DND-41 (cell line): ENCODE results near the gene RNF167.

Experiments
- ATAC-seq: fragments of 200-7000 bp; cut with Tn5 transposase; 3 replicates; pipeline ENCODE4 v1.9.1; 2021; ENCODE audit warnings: low read depth; ENCODE audit not compliant: insufficient read depth
- DNase-seq: peaks from one replicate; pipeline ENCODE4 v3.0.0-alpha.2; 2020
- H2AFZ ChIP-seq: 2 replicates; pipeline ENCODE4 v1.6.0; 2012; ENCODE audit warnings: low read depth, low read length
- H3K27ac ChIP-seq: 2 replicates; pipeline ENCODE4 v1.5.1; 2012; ENCODE audit warnings: low read length, inconsistent platforms
- H3K27me3 ChIP-seq: fragments of 200-600 bp; sonication (generic); 2 replicates; pipeline ENCODE4 v1.6.0; 2012; ENCODE audit warnings: low read length, mild to moderate bottlenecking, inconsistent platforms; ENCODE audit not compliant: insufficient read depth, poor library complexity
- H3K36me3 ChIP-seq: 2 replicates; pipeline ENCODE4 v1.5.1; 2012; ENCODE audit warnings: low read length, inconsistent platforms; ENCODE audit not compliant: insufficient read depth
- H3K4me1 ChIP-seq: 2 replicates; pipeline ENCODE4 v1.5.1; 2012; ENCODE audit warnings: mild to moderate bottlenecking, low read length; ENCODE audit not compliant: insufficient read depth
- H3K4me2 ChIP-seq: 2 replicates; pipeline ENCODE4 v1.6.0; 2012; ENCODE audit warnings: mild to moderate bottlenecking, moderate library complexity, low read length, inconsistent platforms; ENCODE audit not compliant: insufficient read depth
- H3K4me3 ChIP-seq, 2 experiments: fragments of 200-600 bp in 1 of 2; shearing (Covaris generic) in 1 of 2; 2 replicates each; pipeline ENCODE4 v1.5.1; 2012 to 2016; ENCODE audit warnings: inconsistent platforms in 2 of 2, low read length in 2 of 2, mild to moderate bottlenecking in 2 of 2, low read depth in 1 of 2, moderate library complexity in 1 of 2
- H3K79me2 ChIP-seq: 2 replicates; pipeline ENCODE4 v1.6.0; 2012; ENCODE audit warnings: low read length, inconsistent platforms; ENCODE audit not compliant: insufficient read depth
- H3K9ac ChIP-seq: 2 replicates; pipeline ENCODE4 v1.6.0; 2012; ENCODE audit warnings: low read depth, mild to moderate bottlenecking, inconsistent platforms, low read length, moderate library complexity
- H3K9me3 ChIP-seq: 2 replicates; pipeline ENCODE4 v1.5.1; 2012; ENCODE audit warnings: low read length, moderate library complexity, mild to moderate bottlenecking, inconsistent platforms; ENCODE audit not compliant: insufficient read depth, severe bottlenecking
- H4K20me1 ChIP-seq: 2 replicates; pipeline ENCODE4 v1.6.0; 2012; ENCODE audit warnings: low read length; ENCODE audit not compliant: insufficient read depth
- CTCF ChIP-seq: IDR thresholded peaks from 2 replicates; pipeline ENCODE4 v1.5.1; 2012; ENCODE audit warnings: borderline replicate concordance, low read length, moderate library complexity, mild to moderate bottlenecking; ENCODE audit not compliant: poor library complexity, severe bottlenecking; ENCODE audit errors: extremely low read depth
- EZH2 ChIP-seq: IDR thresholded peaks from 3 replicates; pipeline ENCODE4 v1.6.1; 2012; ENCODE audit warnings: borderline replicate concordance, low read depth, mild to moderate bottlenecking, moderate library complexity, low read length, inconsistent platforms; ENCODE audit not compliant: severe bottlenecking

Gene RNF167

GRCh38 chr17:4939796-4940554 lies at the start of gene RNF167, which contains the start of gene SLC25A11:
RNF167 (plus strand) TSS chr17:4940268; CDS start chr17:4940910, 642 bp downstream.
SLC25A11 (minus strand) TSS chr17:4940046; CDS start chr17:4939910, 136 bp downstream.
- H3K9me3 ChIP-seq = no peaks in the 10 kb centered on the region

GRCh38 chr17:4891411-4892410 lies 48.4 kb upstream of the RNF167 start:
- no peak overlapping the region for H3K4me3 ChIP-seq
- no peaks in the 10 kb centered on the region for H3K4me1 ChIP-seq
- no peak overlapping the region for H2AFZ ChIP-seq
- peaks cover 8% of the 10 kb centered on the region; the same call in 1 of the 2 replicates for H4K20me1 ChIP-seq
- ATAC-seq = no peak
- no peaks in the 10 kb centered on the region for H3K27me3 ChIP-seq
- H3K36me3 ChIP-seq = peaks cover 88% of the 10 kb centered on the region
- DNase-seq = no peak
- H3K27ac ChIP-seq = no peak overlapping the region
- H3K9ac ChIP-seq = no peak overlapping the region
- H3K9me3 ChIP-seq = no peaks in the 10 kb centered on the region
- no peak overlapping the region for H3K4me2 ChIP-seq
- no peak for TF ChIP-seq CTCF
- no peak for TF ChIP-seq EZH2
- H3K79me2 ChIP-seq = no peaks in the 10 kb centered on the region

More at GRCh38 chr17:4939796-4940554, at the start of gene RNF167, which contains the start of gene SLC25A11:
- H3K4me1 ChIP-seq = peaks cover 56% of the 10 kb centered on the region
- peaks cover 64% of the 10 kb centered on the region for H3K79me2 ChIP-seq
- DNase-seq = peak; percentile 98
- peak within 1 kb of the TSS; percentile 97 for H3K4me2 ChIP-seq
- ATAC-seq = peak; percentile 76
- peak within 1 kb of the TSS; percentile 82 for H3K9ac ChIP-seq
- peak within 1 kb of the TSS; percentile 94 for H3K27ac ChIP-seq
- peak within 1 kb of the TSS; percentile 54 to 77 for H3K4me3 ChIP-seq
- H3K27me3 ChIP-seq = no peaks in the 10 kb centered on the region
- H3K36me3 ChIP-seq = peaks cover 64% of the 10 kb centered on the region
- no peak for TF ChIP-seq EZH2
- no peak for TF ChIP-seq CTCF
- peak within 1 kb of the TSS; percentile 84 for H2AFZ ChIP-seq
- H4K20me1 ChIP-seq = peaks cover 49% of the 10 kb centered on the region

GRCh38 chr17:4892499-4893221 lies 47.4 kb upstream of the RNF167 start:
- Histone ChIP-seq H2AFZ (no peak overlapping the region), H3K27ac (no peak overlapping the region), H3K79me2 (no peaks in the 10 kb centered on the region), H3K4me2 (no peak overlapping the region), H3K4me1 (no peaks in the 10 kb centered on the region), H3K36me3 (peaks cover 85% of the 10 kb centered on the region), H3K9me3 (no peaks in the 10 kb centered on the region), H3K9ac (no peak overlapping the region), H3K27me3 (no peaks in the 10 kb centered on the region), H3K4me3 (no peak overlapping the region), H4K20me1 (peaks cover 11% of the 10 kb centered on the region; the same call in 1 of the 2 replicates)
- no peak for DNase-seq
- no peak for ATAC-seq
- TF ChIP-seq EZH2 (no peak), CTCF (no peak)
